CMK (cell line): ENCODE measurements around the gene PEX11G.

Experiments
- DNase-seq: peaks from one replicate; pipeline ENCODE4 v3.0.0-alpha.2; 2010; ENCODE audit warnings: low read depth

Gene PEX11G

GRCh38 chr19:7494416-7495098, 5.7 kb upstream of the PEX11G start:
- DNase-seq = no peak

GRCh38 chr19:7492558-7492957, 3.7 kb upstream of the PEX11G start:
- no peak for DNase-seq

- DNase-seq = no peak
Observed at GRCh38 chr19:7492142-7492541, 3.3 kb upstream of the PEX11G start.

GRCh38 chr19:7489609-7490044, 792 bp upstream of the PEX11G start:
- DNase-seq = no peak

- DNase-seq = no peak
Observed at GRCh38 chr19:7486923-7487322, 1.9 kb downstream of the PEX11G start.

GRCh38 chr19:7483720-7484201, 5.1 kb downstream of the PEX11G start:
- no peak for DNase-seq

GRCh38 chr19:7482584-7483439, 6.0 kb downstream of the PEX11G start:
- peak; percentile 54 for DNase-seq

- no peak for DNase-seq
Observed at GRCh38 chr19:7480970-7481255, 7.9 kb downstream of the PEX11G start.

- no peak for DNase-seq
Observed at GRCh38 chr19:7480222-7480969, 8.4 kb downstream of the PEX11G start.

GRCh38 chr19:7478843-7479227, 10.0 kb downstream of the PEX11G start:
- DNase-seq = no peak

GRCh38 chr19:7478173-7478842, 10.5 kb downstream of the PEX11G start:
- no peak for DNase-seq

- DNase-seq = no peak
Observed at GRCh38 chr19:7477758-7478157, 11.1 kb downstream of the PEX11G start.

GRCh38 chr19:7476777-7477494, 11.9 kb downstream of the PEX11G start:
- DNase-seq = no peak

GRCh38 chr19:7476241-7476640, 12.6 kb downstream of the PEX11G start:
- DNase-seq = no peak

GRCh38 chr19:7475665-7476064, 13.2 kb downstream of the PEX11G start:
- no peak for DNase-seq

- no peak for DNase-seq
Observed at GRCh38 chr19:7471696-7472615, 16.9 kb downstream of the PEX11G start.

- DNase-seq = no peak
Observed at GRCh38 chr19:7470540-7471305, 18.1 kb downstream of the PEX11G start.

- no peak for DNase-seq
Observed at GRCh38 chr19:7469669-7470285, 19.1 kb downstream of the PEX11G start.

- DNase-seq = no peak
Observed at GRCh38 chr19:7468840-7469239, 20.0 kb downstream of the PEX11G start.
